Limb (tissue), 2 donors: ENCODE data around the gene KBTBD3.
"Not testable (repeated sequence)": the region's sequence is repeated elsewhere in the genome, so short reads cannot be mapped to it uniquely, and the experiment has no call there.

Experiments
- DNase-seq, 2 donors: peaks; one replicate each; pipeline ENCODE4 v3.0.0-alpha.2; 2016; ENCODE audit errors: extremely low spot score in 2 of 2

Gene KBTBD3

GRCh38 chr11:106011481-106011880 lies 65.7 kb downstream of the KBTBD3 start:
- DNase-seq, result no peak

DNA sequence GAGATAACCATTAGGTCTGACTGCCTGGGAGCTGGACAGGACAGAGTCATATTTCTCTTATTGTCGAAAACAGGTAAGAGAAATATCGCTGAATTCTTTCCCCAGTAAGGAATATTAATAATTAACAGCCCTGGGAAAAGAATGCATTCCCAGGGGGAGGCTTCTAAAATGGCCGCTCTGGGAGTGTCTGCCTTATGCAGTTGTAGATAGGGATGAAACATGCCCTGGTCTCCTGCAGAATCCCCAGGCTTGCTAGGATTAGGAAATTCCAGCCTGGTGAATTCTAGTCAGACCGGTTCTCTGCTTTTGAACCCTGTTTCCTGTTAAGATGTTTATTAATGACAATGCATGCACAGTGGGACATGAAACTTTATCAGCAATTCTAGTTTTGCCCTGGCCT lies 74.1 kb downstream of the KBTBD3 start:
- not testable (repeated sequence) for DNase-seq

DNA sequence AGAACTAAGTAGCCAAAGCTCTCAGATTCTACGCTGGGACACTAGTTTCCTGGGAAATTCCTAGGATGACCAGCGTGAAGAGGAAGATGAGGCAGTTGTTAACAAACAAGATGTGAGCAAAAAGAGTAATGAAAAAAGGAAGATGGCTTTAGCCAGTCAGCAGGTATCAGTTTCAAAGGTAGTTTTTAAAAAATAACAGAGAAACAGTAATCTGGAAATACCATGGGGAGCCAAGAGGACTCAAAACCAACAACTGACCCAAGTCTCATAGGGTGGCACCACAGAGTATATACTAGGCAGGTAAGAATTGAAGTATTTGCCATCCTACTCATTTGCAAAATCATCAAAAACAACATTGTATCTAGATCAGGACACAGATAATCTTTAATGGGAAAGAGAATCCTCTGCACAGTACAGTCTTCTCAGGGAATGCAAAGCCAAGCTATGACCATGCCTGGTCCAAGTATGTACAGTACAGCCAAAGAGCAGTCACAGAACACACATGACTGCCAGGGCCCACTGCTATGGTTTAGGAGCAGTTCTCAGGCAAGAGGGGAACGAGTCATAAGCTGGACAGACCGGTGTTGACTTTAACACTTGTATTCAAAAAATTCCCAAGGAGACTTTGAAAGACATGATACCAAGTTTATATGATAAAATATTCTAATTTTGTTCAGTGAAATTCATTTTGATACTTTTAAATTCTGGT lies 75.7 kb downstream of the KBTBD3 start:
- no peak for DNase-seq
